GM20431 (cell line): ENCODE results near the gene NLGN4X.

Experiments used
- in situ Hi-C: fragments of 300-500 bp; cut with MseI, MboI; formaldehyde crosslinking; loops from one replicate; pipeline ENCODE4 v1.15.0; 2020; ENCODE audit warnings: low sequenced_read_pairs; ENCODE audit not compliant: unreplicated experiment

The NLGN4X gene

GRCh38 chrX:6228720-6229119 lies at the start of gene NLGN4X:
TSS of gene NLGN4X (minus strand) at chrX:6228867. CDS start at chrX:6151466, 77,401 bp downstream.
- in situ Hi-C loops, result no loop called here

- in situ Hi-C loops, result no loop called here
These were observed 37.4 kb upstream of the NLGN4X start for GRCh38 chrX:6266041-6266440.

GRCh38 chrX:6262959-6263358 lies 34.3 kb upstream of the NLGN4X start:
- in situ Hi-C loops, result no loop called here

- in situ Hi-C loops, result no loop called here
These were observed 28.4 kb upstream of the NLGN4X start for GRCh38 chrX:6257025-6257424.

GRCh38 chrX:6244666-6245065 lies 16.0 kb upstream of the NLGN4X start:
- in situ Hi-C loops, result no loop called here

GRCh38 chrX:6238576-6238975 lies 9.9 kb upstream of the NLGN4X start:
- in situ Hi-C loops, result no loop called here

GRCh38 chrX:6227935-6228334 lies 732 bp downstream of the NLGN4X start:
- in situ Hi-C loops, result no loop called here

GRCh38 chrX:6227453-6227835 lies 1.2 kb downstream of the NLGN4X start:
- in situ Hi-C loops, result no loop called here

GRCh38 chrX:6226596-6227452 lies 1.8 kb downstream of the NLGN4X start:
- in situ Hi-C loops, result no loop called here

- in situ Hi-C loops, result no loop called here
These were observed 2.6 kb downstream of the NLGN4X start for GRCh38 chrX:6225911-6226595.

- in situ Hi-C loops, result no loop called here
These were observed 3.3 kb downstream of the NLGN4X start for GRCh38 chrX:6225288-6225910.

- in situ Hi-C loops, result no loop called here
These were observed 5.2 kb downstream of the NLGN4X start for GRCh38 chrX:6223516-6223915.

- in situ Hi-C loops, result no loop called here
These were observed 18.4 kb downstream of the NLGN4X start for GRCh38 chrX:6210230-6210629.

GRCh38 chrX:6203462-6204215 lies 25.0 kb downstream of the NLGN4X start:
- in situ Hi-C loops, result no loop called here

- in situ Hi-C loops, result no loop called here
These were observed 29.2 kb downstream of the NLGN4X start for GRCh38 chrX:6199486-6199885.

GRCh38 chrX:6187256-6187655 lies 41.4 kb downstream of the NLGN4X start:
- in situ Hi-C loops, result no loop called here

GRCh38 chrX:6184900-6185515 lies 43.7 kb downstream of the NLGN4X start:
- in situ Hi-C loops, result no loop called here

GRCh38 chrX:6175914-6176313 lies 52.8 kb downstream of the NLGN4X start:
- in situ Hi-C loops, result no loop called here

- in situ Hi-C loops, result no loop called here
These were observed 58.2 kb downstream of the NLGN4X start for GRCh38 chrX:6170424-6170823.

GRCh38 chrX:6169407-6169806 lies 59.3 kb downstream of the NLGN4X start:
- in situ Hi-C loops, result no loop called here
